Measurements from ENCODE around the gene ARL11.
A peak's percentile ranks its signal among the peaks of the same experiment; 100 is the strongest.
"Not testable (repeated sequence)": the region's sequence is repeated elsewhere in the genome, so short reads cannot be mapped to it uniquely, and the experiment has no call there.

Gene ARL11

GRCh38 chr13:49627831-49628652 is at the start of gene ARL11:
TSS of gene ARL11 (plus strand) at chr13:49628507. CDS start at chr13:49630448, 1,941 bp downstream.
- peak; percentile 81 for DNase-seq

DNA sequence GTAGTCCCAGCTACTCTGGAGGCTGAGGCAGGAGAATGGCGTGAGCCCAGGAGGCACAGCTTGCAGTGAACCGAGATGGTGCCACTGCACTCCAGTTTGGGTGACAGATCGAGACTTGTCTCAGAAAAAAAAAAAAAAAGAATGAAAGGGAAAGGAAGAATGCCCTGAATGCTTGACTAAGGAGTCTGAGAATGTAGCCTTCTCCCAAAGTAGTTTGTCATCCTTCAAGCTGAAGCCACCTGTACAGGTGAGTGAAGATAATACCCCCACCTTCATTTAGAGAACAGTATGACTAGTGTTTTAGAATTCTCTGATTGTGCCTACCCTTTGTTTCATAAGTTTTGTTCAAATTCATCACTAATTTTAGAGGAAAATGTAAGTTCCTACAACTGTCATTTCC is 48.8 kb upstream of the ARL11 start:
- DNase-seq: no peak

DNA sequence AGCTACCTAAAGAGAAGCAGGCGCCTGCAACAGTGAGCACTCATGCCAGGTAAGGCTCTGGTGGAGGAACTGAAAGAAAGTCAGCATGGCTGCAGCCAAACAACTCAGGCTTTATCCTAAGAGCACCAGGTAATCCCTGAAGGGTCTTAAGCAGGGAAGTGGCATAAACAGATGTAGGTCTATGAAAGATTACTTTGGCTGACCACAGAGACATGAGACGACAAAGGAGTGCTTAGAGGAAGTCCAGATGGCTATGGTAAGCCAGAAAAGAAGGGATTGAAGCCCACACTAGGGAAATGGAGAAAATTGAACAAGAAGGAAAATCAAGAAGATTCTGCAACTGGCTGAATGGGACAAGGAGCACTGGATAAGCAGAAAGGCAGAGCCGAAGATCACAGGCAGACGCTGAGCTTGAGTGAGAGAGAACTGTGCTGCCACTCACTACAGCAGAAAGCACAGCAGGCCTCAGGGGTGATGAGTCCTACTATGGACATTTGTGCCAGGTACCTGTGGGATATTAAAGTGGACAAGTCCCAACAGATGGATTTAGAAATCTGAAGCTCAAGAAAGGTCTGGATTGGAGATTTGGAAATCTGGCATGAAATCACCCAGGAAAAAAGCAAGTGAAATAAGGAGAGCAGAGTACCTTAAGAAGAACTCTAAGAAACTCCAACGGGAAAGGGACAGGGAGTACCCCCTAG is 47.2 kb upstream of the ARL11 start:
- no peak for DNase-seq

DNA sequence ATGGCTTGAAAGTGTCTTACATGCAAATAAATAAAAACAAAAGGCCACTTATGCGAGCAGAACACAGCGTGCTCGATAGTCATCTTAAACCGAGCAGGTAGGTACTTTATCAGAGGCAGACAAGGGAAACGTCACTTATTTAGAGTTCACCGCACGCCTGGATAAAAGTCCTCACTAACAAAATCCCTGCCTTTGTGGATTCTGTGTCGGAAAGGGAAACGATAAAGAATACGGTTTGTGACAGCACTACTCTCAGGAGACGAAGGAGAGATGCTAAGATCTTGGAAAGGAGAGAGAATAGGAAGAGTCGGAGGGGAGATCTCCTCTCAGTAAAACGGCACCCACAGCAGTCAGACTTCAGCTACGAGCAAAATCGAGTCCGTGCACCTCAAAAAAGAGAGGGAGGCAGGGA is 43.5 kb upstream of the ARL11 start:
- no peak for DNase-seq

GRCh38 chr13:49585220-49586157 is 42.8 kb upstream of the ARL11 start, which contains the start of gene RCBTB1:
TSS of gene RCBTB1 (minus strand) at chr13:49585558. CDS start at chr13:49567279, 18,279 bp downstream.
- peak; percentile 87 for DNase-seq

DNA sequence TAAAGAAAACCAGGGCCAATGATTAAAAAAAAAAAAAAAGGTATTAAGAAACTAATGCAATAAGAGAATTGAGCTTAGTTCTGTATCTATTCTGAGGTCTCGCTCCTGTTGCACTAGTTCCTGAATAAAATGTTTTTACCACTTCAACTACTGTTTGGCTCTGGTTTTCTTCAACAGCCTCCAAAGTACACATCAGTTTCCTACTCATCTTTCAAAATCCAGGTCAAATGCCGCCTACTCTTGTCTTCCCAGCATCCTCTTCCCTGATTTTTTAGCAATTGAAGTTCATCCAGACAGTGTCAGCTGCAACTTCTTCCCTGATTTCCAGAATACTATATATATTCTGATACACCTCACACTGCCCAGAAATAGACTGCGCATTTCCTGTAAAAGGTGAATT is 41.6 kb upstream of the ARL11 start:
- DNase-seq: no peak

DNA sequence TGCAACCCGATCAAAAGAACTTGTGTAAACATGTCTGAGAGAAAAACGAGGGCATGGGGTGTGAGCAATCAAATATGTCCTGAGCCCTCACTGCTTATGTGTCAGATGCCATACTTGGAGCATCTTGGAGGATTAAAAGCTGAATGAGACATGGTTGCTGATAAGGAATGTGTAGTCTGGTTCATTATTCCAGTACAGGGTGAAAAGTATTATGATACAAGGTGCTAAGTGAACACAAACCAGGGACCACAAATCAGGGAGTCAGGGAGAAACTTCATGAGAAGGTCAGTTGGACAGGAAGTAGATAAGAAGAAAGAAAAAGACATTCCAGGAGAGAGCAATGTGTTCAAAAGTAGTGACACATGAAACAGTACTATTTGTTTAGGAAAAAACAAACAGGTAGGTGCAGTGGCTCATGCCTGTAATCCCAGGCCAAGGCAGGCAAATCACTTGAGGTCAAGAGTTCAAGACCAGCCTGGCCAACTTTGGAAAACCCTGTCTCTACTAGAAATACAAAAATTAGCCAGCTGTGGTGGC is 40.9 kb upstream of the ARL11 start:
- no peak for DNase-seq

DNA sequence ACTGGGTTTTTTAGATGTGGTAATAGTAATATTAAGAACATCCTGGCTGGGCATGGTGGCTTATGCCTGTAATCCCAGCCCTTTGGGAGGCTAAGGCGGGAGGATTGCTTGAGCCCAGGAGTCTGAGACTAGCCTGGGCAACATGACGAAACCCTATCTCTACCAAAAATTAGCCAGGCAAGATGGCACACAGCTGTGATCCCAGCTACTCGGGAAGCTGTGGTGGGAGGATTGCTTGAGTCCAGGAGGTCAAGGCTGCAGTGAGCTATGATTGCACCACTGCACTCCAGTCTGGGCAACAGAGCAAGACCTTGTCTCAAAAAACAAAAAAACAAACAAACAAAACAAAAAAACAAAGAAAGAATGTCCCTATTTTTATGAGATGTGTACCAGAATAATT is 37.6 kb upstream of the ARL11 start:
- not testable (repeated sequence) for DNase-seq

- DNase-seq: not testable (repeated sequence)
Measured at GRCh38 chr13:49593876-49594275, 34.4 kb upstream of the ARL11 start.

GRCh38 chr13:49594576-49594975 is 33.7 kb upstream of the ARL11 start:
- DNase-seq: no peak

GRCh38 chr13:49596221-49596620 is 32.1 kb upstream of the ARL11 start:
- DNase-seq: no peak

GRCh38 chr13:49597043-49597641 is 31.2 kb upstream of the ARL11 start:
- no peak for DNase-seq

DNA sequence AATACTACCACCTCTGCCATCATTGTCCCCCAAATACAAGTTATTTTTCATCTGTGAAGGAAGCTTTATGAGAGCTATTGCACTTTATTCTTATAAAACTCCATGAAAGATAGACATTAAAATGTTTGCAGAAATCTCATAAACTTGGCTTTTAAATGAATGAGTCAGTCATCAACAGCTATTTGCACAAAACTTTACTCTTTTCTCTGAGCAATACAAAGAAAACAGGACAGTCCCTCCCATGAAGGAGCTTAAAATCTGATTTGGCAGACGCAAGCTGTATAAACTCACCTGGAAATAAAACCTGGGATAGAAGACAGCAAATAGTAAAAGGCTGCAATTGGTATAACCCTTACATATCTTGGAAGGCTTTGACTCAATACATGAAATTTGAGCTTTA is 26.3 kb upstream of the ARL11 start:
- no peak for DNase-seq

DNA sequence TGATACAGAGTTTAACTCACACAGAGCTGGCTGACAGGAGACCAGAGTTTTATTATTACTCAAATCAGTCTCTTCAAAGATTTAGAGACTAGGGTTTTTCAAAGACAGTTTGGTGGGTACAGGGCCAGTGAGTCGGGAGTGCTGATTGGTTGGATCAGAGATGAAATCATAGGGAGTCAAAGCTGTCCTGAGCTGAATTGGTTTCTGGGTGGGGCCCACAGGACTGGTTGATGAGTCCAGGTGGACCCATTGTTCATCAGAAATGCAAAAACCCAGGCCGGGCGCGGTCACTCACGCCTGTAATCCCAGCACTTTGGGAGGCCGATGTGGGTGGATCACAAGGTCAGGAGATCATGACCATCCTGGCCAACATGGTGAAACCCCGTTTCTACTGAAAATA is 25.7 kb upstream of the ARL11 start:
- not testable (repeated sequence) for DNase-seq

GRCh38 chr13:49604570-49604969 is 23.7 kb upstream of the ARL11 start:
- DNase-seq: no peak

DNA sequence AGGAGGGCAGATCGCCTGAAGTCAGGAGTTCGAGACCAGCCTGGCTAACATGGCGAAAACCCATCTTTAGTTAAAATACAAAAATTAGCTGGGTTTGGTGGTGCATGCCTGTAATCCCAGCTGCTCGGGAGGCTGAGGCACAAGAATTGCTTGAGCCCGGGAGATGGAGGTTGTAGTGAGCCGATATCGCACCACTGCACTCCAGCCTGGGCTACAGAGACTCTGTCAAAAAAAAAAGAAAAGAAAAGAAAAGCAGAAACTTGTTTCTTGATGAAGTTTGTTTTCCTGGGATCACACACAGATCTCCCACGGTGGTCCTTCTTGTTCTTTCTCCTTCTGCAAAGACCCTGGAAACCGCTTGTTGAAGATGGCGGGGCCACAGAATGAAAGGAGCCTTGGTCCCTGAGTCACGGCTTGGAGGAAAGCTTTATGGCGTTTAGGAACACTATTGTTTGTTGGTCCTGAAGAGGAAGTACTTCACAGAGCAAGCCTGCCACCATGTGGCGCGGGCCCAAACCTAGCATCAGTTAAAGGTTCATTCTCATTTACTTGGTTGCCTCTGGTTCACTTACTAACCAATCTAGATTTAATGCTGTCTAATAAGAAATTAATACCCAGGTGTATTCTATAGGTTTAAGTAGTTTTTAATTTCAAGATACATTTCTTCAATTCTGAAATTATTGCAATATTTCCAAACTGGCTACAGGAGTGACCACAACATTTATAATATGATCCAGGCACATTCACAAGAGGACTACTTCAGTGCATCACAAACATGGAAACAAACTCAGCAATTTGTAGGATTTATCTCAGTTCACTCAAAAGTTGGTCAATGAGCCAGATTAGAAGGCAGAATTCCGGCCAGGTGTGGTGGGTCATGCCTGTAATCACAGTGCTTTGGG is 21.3 kb upstream of the ARL11 start:
- DNase-seq: peak; percentile 87

DNA sequence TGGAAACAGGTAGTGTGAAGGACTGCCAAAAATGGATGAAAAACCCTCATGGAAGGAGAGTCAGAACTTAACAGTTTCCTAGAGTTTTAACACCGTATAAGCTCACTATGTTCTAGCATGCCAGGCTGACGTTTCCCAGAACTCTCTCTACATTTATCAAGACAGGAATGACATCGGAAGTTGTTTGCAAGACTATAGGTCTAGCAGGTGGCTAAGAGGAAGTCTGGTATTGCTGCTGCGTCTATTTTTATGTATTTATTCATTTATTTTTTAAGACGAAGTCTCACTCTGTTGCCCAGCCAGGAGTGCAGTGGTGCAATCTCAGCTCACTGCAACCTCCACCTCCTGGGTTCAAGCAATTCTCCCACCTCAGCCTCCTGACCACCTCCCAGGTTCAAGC is 20.5 kb upstream of the ARL11 start:
- no peak for DNase-seq

DNA sequence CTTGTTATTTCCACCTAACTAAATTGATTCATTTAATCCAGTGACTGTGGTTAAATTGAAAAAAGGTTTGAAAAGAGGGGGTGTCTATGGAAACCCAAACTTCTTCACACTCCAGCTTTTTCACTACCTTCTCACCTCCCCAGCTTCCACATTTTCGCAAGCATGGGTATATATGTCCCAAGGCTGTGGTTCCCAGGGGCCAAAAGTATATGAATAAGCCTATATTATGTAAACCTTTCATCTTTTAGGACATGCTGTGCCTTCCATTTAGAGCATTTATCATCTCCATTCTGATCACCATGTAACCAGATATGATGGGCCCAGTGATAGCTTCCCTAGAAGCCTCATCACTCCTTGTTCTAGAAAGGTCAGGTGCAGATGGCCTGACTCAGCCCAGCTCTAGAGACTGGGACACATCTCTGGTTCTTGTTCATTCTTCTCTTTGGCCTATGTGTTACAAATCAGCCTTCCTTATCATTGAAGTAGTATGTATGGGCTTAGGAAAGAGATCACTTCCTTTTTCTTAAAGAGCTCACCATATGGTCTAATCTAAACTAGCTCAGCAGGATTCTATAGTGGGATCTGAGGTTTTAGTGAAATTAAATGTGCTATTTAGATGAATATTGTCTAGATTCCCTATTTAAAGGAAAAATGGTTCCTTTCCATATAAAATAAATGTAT is 19.5 kb upstream of the ARL11 start:
- DNase-seq: no peak

- no peak for DNase-seq
Measured at GRCh38 chr13:49610176-49610575, 18.1 kb upstream of the ARL11 start.

DNA sequence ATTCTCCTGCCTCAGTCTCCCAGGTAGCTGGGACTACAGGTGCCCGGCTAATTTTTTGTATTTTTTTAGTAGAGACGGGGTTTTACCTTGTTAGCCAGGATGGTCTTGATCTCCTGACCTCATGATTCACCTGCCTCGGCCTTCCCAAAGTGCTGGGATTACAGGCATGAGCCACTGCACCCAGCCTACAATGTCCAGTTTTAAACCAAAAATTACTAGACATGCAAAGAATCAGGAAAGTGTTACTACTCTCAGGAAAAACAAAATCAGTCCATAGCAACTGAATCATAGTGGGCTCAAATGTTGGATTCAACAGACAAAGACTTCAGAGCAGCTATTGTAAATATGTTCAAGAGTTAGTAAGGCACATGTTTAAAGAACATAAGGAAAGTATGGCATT is 16.3 kb upstream of the ARL11 start:
- DNase-seq: not testable (repeated sequence)

Data from islet precursor cell (in vitro differentiated cells).